ENCODE results near the gene MAPK14.

MAPK14 gene

GRCh38 chr6:36132246-36132895 is 104.8 kb downstream of the MAPK14 start:
- Histone ChIP-seq H3K9me3 (ENCODE audit: control insufficient read depth, low read length) (no peaks in the 10 kb centered on the region), H3K36me3 (ENCODE audit: control insufficient read depth, insufficient read depth, low read length, severe bottlenecking) (peaks cover 12% of the 10 kb centered on the region), H3K9ac (ENCODE audit: low read length) (no peak overlapping the region), H3K27me3 (replicated peaks; ENCODE audit: control insufficient read depth, insufficient read depth, low read length) (no peaks in the 10 kb centered on the region), H3K4me1 (ENCODE audit: control insufficient read depth, insufficient read depth, low read length) (peaks cover 32% of the 10 kb centered on the region), H3K4me3 (ENCODE audit: low read length) (no peak overlapping the region)
- no peak for DNase-seq (ENCODE audit: low read depth)

GRCh38 chr6:36133148-36133547 is 105.5 kb downstream of the MAPK14 start:
- H3K4me1 ChIP-seq (ENCODE audit: control insufficient read depth, insufficient read depth, low read length), result peaks cover 24% of the 10 kb centered on the region
- H3K27me3 ChIP-seq (replicated peaks; ENCODE audit: control insufficient read depth, insufficient read depth, low read length), result no peaks in the 10 kb centered on the region
- H3K36me3 ChIP-seq (ENCODE audit: control insufficient read depth, insufficient read depth, low read length, severe bottlenecking), result peaks cover 12% of the 10 kb centered on the region
- H3K4me3 ChIP-seq (ENCODE audit: low read length), result no peak overlapping the region
- H3K9ac ChIP-seq (ENCODE audit: low read length), result no peak overlapping the region
- H3K9me3 ChIP-seq (ENCODE audit: control insufficient read depth, low read length), result no peaks in the 10 kb centered on the region
- DNase-seq (ENCODE audit: low read depth), result no peak

GRCh38 chr6:36133912-36134311 is 106.3 kb downstream of the MAPK14 start:
- Histone ChIP-seq H3K9me3 (ENCODE audit: control insufficient read depth, low read length) (no peaks in the 10 kb centered on the region), H3K27me3 (replicated peaks; ENCODE audit: control insufficient read depth, insufficient read depth, low read length) (no peaks in the 10 kb centered on the region), H3K4me3 (ENCODE audit: low read length) (no peak overlapping the region), H3K4me1 (ENCODE audit: control insufficient read depth, insufficient read depth, low read length) (peaks cover 24% of the 10 kb centered on the region), H3K36me3 (ENCODE audit: control insufficient read depth, insufficient read depth, low read length, severe bottlenecking) (peaks cover 12% of the 10 kb centered on the region), H3K9ac (ENCODE audit: low read length) (no peak overlapping the region)
- DNase-seq (ENCODE audit: low read depth), result no peak

- no peak for DNase-seq (ENCODE audit: low read depth)
- Histone ChIP-seq H3K27me3 (replicated peaks; ENCODE audit: control insufficient read depth, insufficient read depth, low read length) (no peaks in the 10 kb centered on the region), H3K36me3 (ENCODE audit: control insufficient read depth, insufficient read depth, low read length, severe bottlenecking) (peaks cover 19% of the 10 kb centered on the region), H3K9me3 (ENCODE audit: control insufficient read depth, low read length) (no peaks in the 10 kb centered on the region), H3K4me3 (ENCODE audit: low read length) (no peak overlapping the region), H3K4me1 (ENCODE audit: control insufficient read depth, insufficient read depth, low read length) (peaks cover 25% of the 10 kb centered on the region), H3K9ac (ENCODE audit: low read length) (no peak overlapping the region)
These were observed 107.6 kb downstream of the MAPK14 start for GRCh38 chr6:36135053-36135731.

GRCh38 chr6:36136034-36136433 is 108.4 kb downstream of the MAPK14 start:
- Histone ChIP-seq H3K9ac (ENCODE audit: low read length) (peak overlapping the region; percentile 15), H3K4me3 (ENCODE audit: low read length) (no peak overlapping the region), H3K36me3 (ENCODE audit: control insufficient read depth, insufficient read depth, low read length, severe bottlenecking) (peaks cover 19% of the 10 kb centered on the region), H3K9me3 (ENCODE audit: control insufficient read depth, low read length) (no peaks in the 10 kb centered on the region), H3K4me1 (ENCODE audit: control insufficient read depth, insufficient read depth, low read length) (peaks cover 22% of the 10 kb centered on the region), H3K27me3 (replicated peaks; ENCODE audit: control insufficient read depth, insufficient read depth, low read length) (no peaks in the 10 kb centered on the region)
- DNase-seq (ENCODE audit: low read depth), result no peak

DNA sequence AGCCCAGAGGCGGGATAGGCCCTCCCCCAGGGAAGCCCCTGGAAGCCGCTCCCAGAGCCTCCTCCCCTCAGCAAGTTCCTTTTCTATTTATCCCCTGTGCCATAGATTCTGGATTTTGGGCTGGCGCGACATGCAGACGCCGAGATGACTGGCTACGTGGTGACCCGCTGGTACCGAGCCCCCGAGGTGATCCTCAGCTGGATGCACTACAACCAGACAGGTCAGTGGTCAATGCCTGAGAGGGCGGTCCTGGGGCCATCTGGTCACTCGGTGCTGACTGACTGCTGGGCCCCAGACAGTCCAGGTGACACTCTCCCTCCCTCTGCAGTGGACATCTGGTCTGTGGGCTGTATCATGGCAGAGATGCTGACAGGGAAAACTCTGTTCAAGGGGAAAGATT is 108.9 kb downstream of the MAPK14 start:
- peaks cover 19% of the 10 kb centered on the region for H3K36me3 ChIP-seq (ENCODE audit: control insufficient read depth, insufficient read depth, low read length, severe bottlenecking)
- no peak overlapping the region for H3K4me3 ChIP-seq (ENCODE audit: low read length)
- no peak for DNase-seq (ENCODE audit: low read depth)
- H3K27me3 ChIP-seq (replicated peaks; ENCODE audit: control insufficient read depth, insufficient read depth, low read length), result no peaks in the 10 kb centered on the region
- no peak overlapping the region for H3K9ac ChIP-seq (ENCODE audit: low read length)
- no peaks in the 10 kb centered on the region for H3K9me3 ChIP-seq (ENCODE audit: control insufficient read depth, low read length)
- H3K4me1 ChIP-seq (ENCODE audit: control insufficient read depth, insufficient read depth, low read length), result peaks cover 17% of the 10 kb centered on the region

DNA sequence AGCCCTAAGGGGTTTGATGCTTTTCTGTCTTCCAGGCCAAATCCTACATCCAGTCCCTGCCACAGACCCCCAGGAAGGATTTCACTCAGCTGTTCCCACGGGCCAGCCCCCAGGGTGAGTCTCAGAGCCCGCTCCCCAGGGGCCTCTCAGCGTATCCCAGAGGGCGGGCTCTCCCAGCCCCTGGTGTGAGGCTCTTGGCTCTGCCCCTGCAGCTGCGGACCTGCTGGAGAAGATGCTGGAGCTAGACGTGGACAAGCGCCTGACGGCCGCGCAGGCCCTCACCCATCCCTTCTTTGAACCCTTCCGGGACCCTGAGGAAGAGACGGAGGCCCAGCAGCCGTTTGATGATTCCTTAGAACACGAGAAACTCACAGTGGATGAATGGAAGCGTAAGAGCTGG is 111.1 kb downstream of the MAPK14 start:
- no peaks in the 10 kb centered on the region for H3K9me3 ChIP-seq (ENCODE audit: control insufficient read depth, low read length)
- no peak for DNase-seq (ENCODE audit: low read depth)
- H3K36me3 ChIP-seq (ENCODE audit: control insufficient read depth, insufficient read depth, low read length, severe bottlenecking), result peaks cover 19% of the 10 kb centered on the region
- H3K27me3 ChIP-seq (replicated peaks; ENCODE audit: control insufficient read depth, insufficient read depth, low read length), result no peaks in the 10 kb centered on the region
- no peak overlapping the region for H3K9ac ChIP-seq (ENCODE audit: low read length)
- peaks cover 16% of the 10 kb centered on the region for H3K4me1 ChIP-seq (ENCODE audit: control insufficient read depth, insufficient read depth, low read length)
- H3K4me3 ChIP-seq (ENCODE audit: low read length), result no peak overlapping the region

DNA sequence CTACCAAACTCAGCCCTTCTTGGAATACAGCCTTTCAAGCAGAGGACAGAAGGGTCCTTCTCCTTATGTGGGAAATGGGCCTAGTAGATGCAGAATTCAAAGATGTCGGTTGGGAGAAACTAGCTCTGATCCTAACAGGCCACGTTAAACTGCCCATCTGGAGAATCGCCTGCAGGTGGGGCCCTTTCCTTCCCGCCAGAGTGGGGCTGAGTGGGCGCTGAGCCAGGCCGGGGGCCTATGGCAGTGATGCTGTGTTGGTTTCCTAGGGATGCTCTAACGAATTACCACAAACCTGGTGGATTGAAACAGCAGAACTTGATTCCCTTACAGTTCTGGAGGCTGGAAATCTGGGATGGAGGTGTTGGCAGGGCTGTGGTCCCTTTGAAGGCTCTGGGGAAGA is 111.8 kb downstream of the MAPK14 start:
- Histone ChIP-seq H3K9me3 (ENCODE audit: control insufficient read depth, low read length) (no peaks in the 10 kb centered on the region), H3K4me1 (ENCODE audit: control insufficient read depth, insufficient read depth, low read length) (peaks cover 17% of the 10 kb centered on the region), H3K36me3 (ENCODE audit: control insufficient read depth, insufficient read depth, low read length, severe bottlenecking) (peaks cover 19% of the 10 kb centered on the region), H3K4me3 (ENCODE audit: low read length) (no peak overlapping the region), H3K9ac (ENCODE audit: low read length) (no peak overlapping the region), H3K27me3 (replicated peaks; ENCODE audit: control insufficient read depth, insufficient read depth, low read length) (no peaks in the 10 kb centered on the region)
- DNase-seq (ENCODE audit: low read depth), result no peak

- peaks cover 16% of the 10 kb centered on the region for H3K4me1 ChIP-seq (ENCODE audit: control insufficient read depth, insufficient read depth, low read length)
- no peak overlapping the region for H3K4me3 ChIP-seq (ENCODE audit: low read length)
- H3K9ac ChIP-seq (ENCODE audit: low read length), result peak overlapping the region; percentile 34
- no peaks in the 10 kb centered on the region for H3K9me3 ChIP-seq (ENCODE audit: control insufficient read depth, low read length)
- no peaks in the 10 kb centered on the region for H3K27me3 ChIP-seq (replicated peaks; ENCODE audit: control insufficient read depth, insufficient read depth, low read length)
- H3K36me3 ChIP-seq (ENCODE audit: control insufficient read depth, insufficient read depth, low read length, severe bottlenecking), result peaks cover 19% of the 10 kb centered on the region
- no peak for DNase-seq (ENCODE audit: low read depth)
These were observed 112.5 kb downstream of the MAPK14 start for GRCh38 chr6:36139991-36140710.

GRCh38 chr6:36141091-36141490 is 113.5 kb downstream of the MAPK14 start:
- Histone ChIP-seq H3K4me3 (ENCODE audit: low read length) (no peak overlapping the region), H3K9me3 (ENCODE audit: control insufficient read depth, low read length) (no peaks in the 10 kb centered on the region), H3K4me1 (ENCODE audit: control insufficient read depth, insufficient read depth, low read length) (peaks cover 14% of the 10 kb centered on the region), H3K27me3 (replicated peaks; ENCODE audit: control insufficient read depth, insufficient read depth, low read length) (no peaks in the 10 kb centered on the region), H3K36me3 (ENCODE audit: control insufficient read depth, insufficient read depth, low read length, severe bottlenecking) (peaks cover 14% of the 10 kb centered on the region), H3K9ac (ENCODE audit: low read length) (no peak overlapping the region)
- DNase-seq (ENCODE audit: low read depth), result no peak

DNA sequence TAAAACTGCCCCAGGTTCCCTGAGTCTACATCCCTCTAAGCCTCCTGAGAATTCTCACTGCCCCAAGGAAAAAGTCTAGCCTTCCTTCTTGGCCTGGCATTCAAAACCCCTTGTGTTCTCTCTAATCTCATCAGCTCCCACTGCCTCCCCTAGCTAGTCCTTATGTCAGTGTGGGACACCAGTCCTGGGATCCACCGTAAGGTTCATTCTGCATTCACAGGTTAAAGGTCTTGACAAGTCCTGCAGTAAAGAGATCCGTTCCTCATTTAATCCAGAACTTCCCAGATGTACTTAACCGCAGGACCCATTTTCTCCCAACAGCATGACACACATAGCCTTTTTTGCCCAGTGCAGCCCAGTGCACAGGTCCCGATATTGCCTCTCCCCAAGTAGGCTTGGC is 114.4 kb downstream of the MAPK14 start:
- H3K27me3 ChIP-seq (replicated peaks; ENCODE audit: control insufficient read depth, insufficient read depth, low read length), result no peaks in the 10 kb centered on the region
- no peaks in the 10 kb centered on the region for H3K9me3 ChIP-seq (ENCODE audit: control insufficient read depth, low read length)
- peaks cover 7% of the 10 kb centered on the region for H3K36me3 ChIP-seq (ENCODE audit: control insufficient read depth, insufficient read depth, low read length, severe bottlenecking)
- H3K9ac ChIP-seq (ENCODE audit: low read length), result no peak overlapping the region
- H3K4me1 ChIP-seq (ENCODE audit: control insufficient read depth, insufficient read depth, low read length), result peaks cover 14% of the 10 kb centered on the region
- no peak overlapping the region for H3K4me3 ChIP-seq (ENCODE audit: low read length)
- no peak for DNase-seq (ENCODE audit: low read depth)

Data from adipocyte (in vitro differentiated cells).